ENCODE measurements around the gene SSUH2.
"Not testable (repeated sequence)": the region's sequence is repeated elsewhere in the genome, so short reads cannot be mapped to it uniquely, and the experiment has no call there.

Gene SSUH2

GRCh38 chr3:8608041-8608790, 36.4 kb downstream of the SSUH2 start:
- DNase-seq, result no peak

- DNase-seq, result no peak
Measured at GRCh38 chr3:8607234-8608040, 37.2 kb downstream of the SSUH2 start.

- DNase-seq, result no peak
Measured at GRCh38 chr3:8606701-8607231, 37.8 kb downstream of the SSUH2 start.

GRCh38 chr3:8604988-8605387, 39.6 kb downstream of the SSUH2 start:
- DNase-seq, result no peak

GRCh38 chr3:8604006-8604405, 40.6 kb downstream of the SSUH2 start:
- DNase-seq, result no peak

- DNase-seq, result no peak
Measured at GRCh38 chr3:8603115-8603710, 41.4 kb downstream of the SSUH2 start.

- DNase-seq, result no peak
Measured at GRCh38 chr3:8600457-8600856, 44.1 kb downstream of the SSUH2 start.

GRCh38 chr3:8599146-8599545, 45.5 kb downstream of the SSUH2 start:
- no peak for DNase-seq

- no peak for DNase-seq
Measured at GRCh38 chr3:8597219-8597853, 47.3 kb downstream of the SSUH2 start.

- no peak for DNase-seq
Measured at GRCh38 chr3:8596321-8597218, 48.0 kb downstream of the SSUH2 start.

- no peak for DNase-seq
Measured at GRCh38 chr3:8595695-8596115, 48.9 kb downstream of the SSUH2 start.

- no peak for DNase-seq
Measured at GRCh38 chr3:8595252-8595651, 49.3 kb downstream of the SSUH2 start.

- DNase-seq, result no peak
Measured at GRCh38 chr3:8593021-8593827, 51.4 kb downstream of the SSUH2 start.

GRCh38 chr3:8589880-8590556, 54.6 kb downstream of the SSUH2 start:
- DNase-seq, result no peak

- no peak for DNase-seq
Measured at GRCh38 chr3:8584661-8585060, 59.9 kb downstream of the SSUH2 start.

GRCh38 chr3:8581806-8582445, 62.7 kb downstream of the SSUH2 start:
- no peak for DNase-seq

- DNase-seq, result no peak
Measured at GRCh38 chr3:8581373-8581772, 63.2 kb downstream of the SSUH2 start.

- DNase-seq, result not testable (repeated sequence)
Measured at GRCh38 chr3:8580434-8580833, 64.2 kb downstream of the SSUH2 start.

GRCh38 chr3:8579943-8580342, 64.7 kb downstream of the SSUH2 start:
- no peak for DNase-seq

- no peak for DNase-seq
Measured at GRCh38 chr3:8579096-8579495, 65.5 kb downstream of the SSUH2 start.
